ENCODE data around the gene TPST2.

Gene TPST2

GRCh38 chr22:26609287-26609686 lies 19.4 kb upstream of the TPST2 start:
- TF ChIP-seq CTCF (IDR thresholded peaks at IDR 0.05) = no peak

GRCh38 chr22:26608129-26608528 lies 18.2 kb upstream of the TPST2 start:
- TF ChIP-seq CTCF (IDR thresholded peaks at IDR 0.05) = no peak

GRCh38 chr22:26606611-26607010 lies 16.7 kb upstream of the TPST2 start:
- TF ChIP-seq CTCF (IDR thresholded peaks at IDR 0.05) = no peak

GRCh38 chr22:26604368-26604767 lies 14.4 kb upstream of the TPST2 start:
- TF ChIP-seq CTCF (IDR thresholded peaks at IDR 0.05) = no peak

- TF ChIP-seq CTCF (IDR thresholded peaks at IDR 0.05) = no peak
Observed at GRCh38 chr22:26602127-26602526, 12.2 kb upstream of the TPST2 start.

- TF ChIP-seq CTCF (IDR thresholded peaks at IDR 0.05) = no peak
Observed at GRCh38 chr22:26601726-26602125, 11.8 kb upstream of the TPST2 start.

- no peak for TF ChIP-seq CTCF (IDR thresholded peaks at IDR 0.05)
Observed at GRCh38 chr22:26599505-26599904, 9.6 kb upstream of the TPST2 start.

- no peak for TF ChIP-seq CTCF (IDR thresholded peaks at IDR 0.05)
Observed at GRCh38 chr22:26597480-26597879, 7.5 kb upstream of the TPST2 start.
